ENCODE results near the gene ARMH3. TPM values are rescaled to one million over a fixed set of nuclear protein-coding genes. Genes with fewer than 3 reads are reported as not detected.

The ARMH3 gene
- total RNA-seq, 1 donor from 2014 or later, result 28.2 TPM

DNA sequence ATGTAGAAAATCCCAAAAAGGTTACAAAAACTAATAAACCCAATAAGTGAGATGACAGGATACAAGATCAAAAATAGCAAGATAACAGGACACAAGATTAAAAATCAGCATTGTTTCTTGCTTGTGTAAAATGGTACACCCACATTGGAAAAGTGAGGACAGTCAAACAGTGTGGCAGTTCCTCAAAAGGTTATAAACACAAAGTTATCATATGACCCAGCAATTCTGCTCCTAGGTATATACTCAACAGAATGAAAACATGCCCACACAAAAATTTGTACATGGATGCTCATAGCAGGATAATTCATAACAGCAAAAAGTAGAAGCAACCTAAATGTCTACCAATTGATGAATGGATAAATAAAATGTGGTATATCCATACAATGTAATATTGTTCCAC is 105.8 kb downstream of the ARMH3 start:
- no peak for DNase-seq (ENCODE audit: low spot score)

DNA sequence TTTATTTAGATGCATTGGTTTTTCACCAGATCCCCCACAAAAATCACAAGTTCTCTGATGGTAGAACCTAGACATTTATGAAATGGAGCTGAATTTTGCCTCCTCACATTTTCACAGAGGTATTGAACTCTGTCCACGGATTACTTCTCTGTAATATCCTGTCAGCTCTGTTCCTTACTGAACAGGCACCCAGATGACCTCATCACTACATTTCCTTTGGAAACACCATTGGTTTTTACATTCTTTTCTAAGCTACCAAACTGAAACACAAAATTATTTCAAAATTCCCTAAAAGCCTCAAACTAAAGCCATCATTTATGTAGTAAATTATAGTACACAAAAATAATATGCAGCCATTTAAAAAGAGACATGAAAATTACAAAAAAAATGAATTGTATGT is 114.1 kb downstream of the ARMH3 start:
- DNase-seq (ENCODE audit: low spot score), result no peak

DNA sequence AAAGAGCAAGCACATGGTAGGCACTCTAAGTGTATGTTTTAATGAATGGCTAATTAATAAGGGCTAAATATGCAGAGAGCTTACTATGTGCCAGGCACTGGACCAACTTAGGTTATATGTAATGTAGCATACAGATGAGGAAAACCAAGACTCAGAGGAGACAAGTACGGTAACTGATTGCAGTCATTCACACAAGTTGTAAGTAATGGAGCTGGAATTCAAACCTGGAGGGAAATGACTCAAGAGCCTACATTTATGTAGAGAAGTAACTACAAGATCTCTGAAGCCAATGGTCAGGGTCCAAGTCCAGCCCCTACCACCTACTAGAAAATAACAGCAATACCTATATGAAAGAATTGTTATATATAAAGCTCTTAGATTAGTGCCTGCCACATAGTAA is 115.1 kb downstream of the ARMH3 start:
- no peak for DNase-seq (ENCODE audit: low spot score)

DNA sequence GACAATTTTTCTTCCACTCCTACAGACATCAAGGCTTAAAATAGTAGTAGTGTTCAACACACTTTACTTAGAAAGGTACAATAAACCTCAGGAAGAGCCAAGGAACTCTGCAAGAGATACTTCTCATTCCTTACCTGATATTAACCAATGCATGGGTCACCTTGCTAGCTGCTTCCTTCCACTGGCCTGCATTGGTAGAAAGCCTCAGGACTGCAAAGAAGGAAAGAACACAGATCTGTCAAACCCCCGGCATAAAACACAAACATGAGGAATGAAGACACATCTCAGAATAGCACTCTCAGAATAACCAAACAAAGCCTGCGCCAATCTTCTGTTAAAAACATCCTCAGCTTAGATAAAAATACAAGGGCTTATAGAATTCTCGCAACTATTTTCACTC is 116.2 kb downstream of the ARMH3 start:
- no peak for DNase-seq (ENCODE audit: low spot score)

DNA sequence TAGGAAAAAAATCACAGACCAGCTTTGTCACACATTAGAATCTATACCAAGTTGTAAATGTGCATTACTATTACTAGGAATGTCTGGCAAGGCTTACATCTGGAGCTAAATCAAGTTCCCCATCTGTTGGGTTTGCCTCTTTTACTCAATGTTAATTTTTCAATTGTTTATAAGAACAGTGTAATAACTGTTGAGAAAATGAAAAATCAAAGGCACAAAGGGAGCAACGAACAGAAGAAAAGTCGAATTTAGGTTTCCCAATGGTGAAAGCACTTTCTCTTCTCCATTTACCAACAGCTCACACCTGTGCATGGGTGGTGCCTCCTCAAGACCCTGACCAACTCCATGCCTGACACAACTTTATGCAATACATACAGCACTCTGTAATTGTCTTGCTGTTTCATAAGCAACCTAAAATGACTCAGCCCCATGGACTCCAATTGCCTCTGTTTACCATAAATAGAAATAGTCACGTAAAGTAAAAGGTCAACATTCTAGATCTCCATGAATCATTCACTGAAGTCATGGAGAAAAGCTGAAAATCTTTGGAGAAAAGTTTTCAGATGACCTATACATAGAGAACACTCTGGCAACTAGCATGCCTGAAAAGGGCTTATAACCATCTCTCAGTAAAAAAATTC is 116.8 kb downstream of the ARMH3 start:
- DNase-seq (ENCODE audit: low spot score), result no peak

DNA sequence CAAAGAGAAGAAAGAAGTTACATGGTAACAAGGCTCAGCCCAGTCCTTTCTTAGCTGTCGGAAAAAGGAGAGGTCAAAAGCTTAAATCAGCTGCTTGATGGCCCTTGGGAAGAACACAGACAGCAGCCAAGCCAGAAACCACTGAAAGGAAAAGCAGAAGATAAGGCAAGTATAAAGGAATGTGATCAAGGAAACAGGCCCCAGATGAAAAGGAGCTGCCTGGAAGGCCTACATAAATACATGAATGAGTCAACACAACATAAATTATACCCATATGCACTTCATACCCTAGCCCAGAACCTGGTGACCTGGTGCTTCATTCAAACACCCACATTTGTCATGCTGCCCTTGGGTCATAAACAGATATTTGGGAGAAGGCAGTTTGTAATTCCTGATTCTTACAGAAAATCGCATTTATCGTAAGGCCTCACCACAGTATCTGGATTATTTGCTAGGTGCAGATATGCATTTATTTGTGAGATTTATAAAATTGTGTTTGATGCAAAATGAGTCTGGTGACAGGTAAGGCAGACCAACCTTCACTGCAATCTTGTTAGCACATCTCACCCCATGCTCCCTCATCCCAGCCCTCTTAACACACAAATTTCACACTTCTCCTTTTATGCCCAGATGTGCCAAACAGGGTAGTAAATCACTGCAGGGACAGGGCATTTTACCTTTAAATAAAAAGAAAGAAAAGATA is 117.5 kb downstream of the ARMH3 start:
- no peak for DNase-seq (ENCODE audit: low spot score)

DNA sequence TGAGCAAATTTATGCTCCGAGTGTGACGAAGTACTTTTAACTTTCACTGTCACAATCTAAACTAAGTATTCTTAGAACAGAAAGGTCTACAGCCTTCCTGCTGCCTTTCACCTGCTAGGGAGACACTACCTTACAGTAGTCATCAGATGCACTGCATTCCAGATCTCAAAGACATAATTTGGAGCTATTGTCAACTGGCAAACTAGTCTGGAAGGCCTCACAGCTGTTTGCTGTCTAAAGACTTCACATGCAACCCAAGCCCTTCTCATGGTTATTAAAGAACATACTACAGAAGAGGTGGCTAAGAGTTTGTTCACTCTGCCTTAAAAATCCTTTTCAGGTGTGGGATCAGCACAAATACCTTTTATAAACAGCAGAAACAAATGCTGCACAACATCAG is 120.5 kb downstream of the ARMH3 start:
- no peak for DNase-seq (ENCODE audit: low spot score)

DNA sequence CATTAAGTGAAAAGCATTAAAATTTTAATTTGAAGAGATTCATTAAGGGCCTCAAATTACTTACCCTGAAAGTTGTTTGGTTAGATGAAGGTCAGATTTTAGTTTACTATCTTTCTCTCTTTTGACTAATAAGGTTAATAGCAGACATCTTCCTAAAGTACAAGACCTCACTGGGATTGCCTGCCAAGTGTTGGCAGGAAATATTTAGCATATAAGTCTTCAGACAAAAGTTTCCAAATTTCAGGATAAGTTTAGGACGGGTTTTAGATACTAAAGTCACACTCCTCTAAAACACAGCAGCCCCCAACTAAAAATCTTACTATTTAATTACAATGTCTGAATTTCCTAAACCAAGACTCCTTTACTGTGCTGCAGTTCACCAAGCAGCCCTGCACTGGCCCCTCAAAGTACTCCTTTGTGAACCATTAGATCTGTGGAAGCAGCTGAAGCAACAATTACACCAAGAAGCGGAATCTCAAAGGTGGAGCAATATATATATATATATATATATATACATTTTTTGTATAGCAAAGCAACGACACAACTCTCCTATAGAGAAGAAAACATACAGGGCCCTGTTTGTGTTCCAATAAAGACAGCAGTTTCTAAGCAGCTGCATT is 121.2 kb downstream of the ARMH3 start:
- DNase-seq (ENCODE audit: low spot score), result no peak

DNA sequence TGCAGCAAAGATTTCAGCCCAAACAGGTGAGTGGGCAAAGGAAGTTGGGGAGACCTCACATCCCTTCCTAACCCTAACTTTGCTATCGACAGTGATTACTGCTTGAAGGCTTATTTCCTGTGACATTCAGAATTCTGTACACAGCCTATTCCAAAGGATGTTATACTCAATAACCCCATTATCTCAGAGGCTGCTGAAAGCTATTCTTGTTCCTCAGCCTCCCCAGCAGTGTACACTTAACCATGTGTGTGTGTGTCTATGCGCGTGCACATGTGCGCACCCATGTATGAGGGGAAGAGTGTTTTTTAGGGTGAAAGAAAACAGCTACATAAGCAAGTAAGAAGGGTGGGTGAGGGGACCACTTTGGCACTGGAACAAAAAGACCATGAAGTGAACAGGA is 122.0 kb downstream of the ARMH3 start:
- DNase-seq (ENCODE audit: low spot score), result no peak

DNA sequence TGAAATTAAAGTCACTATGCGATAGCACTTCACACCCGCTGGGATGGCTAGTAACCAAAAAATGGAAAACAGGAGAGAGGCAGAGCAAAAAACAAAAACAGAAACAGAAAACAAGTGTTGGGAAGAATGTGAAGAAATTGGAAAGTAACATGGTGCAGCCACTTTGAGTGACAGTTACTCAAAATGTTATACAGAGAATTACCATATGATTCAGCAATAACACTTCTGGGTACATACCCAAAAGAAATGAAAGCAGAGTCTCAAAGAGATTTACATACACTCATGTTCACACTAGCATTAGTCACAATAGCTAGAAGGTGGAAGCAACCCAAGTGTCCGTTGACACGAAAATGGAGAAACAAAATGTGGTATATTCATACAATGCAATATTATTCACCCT is 123.8 kb downstream of the ARMH3 start:
- DNase-seq (ENCODE audit: low spot score), result no peak

DNA sequence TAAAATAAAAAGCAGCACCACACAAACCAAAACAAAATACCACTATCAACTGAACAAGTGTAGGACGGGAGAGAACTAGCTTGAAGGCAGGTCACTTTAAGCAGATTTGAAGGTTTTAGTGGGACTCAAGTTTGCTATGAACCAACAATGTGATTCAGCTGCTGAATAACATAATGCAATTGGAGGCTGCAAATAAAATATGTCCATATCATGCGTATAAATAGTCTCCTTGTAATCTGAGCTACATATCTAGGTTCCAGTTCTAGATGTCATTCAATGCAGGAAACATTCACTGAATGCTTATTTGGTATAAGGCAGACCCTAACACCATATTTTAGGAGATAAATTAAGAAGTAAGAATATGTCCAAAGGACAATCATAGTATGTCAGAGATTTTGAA is 130.9 kb downstream of the ARMH3 start:
- no peak for DNase-seq (ENCODE audit: low spot score)

DNA sequence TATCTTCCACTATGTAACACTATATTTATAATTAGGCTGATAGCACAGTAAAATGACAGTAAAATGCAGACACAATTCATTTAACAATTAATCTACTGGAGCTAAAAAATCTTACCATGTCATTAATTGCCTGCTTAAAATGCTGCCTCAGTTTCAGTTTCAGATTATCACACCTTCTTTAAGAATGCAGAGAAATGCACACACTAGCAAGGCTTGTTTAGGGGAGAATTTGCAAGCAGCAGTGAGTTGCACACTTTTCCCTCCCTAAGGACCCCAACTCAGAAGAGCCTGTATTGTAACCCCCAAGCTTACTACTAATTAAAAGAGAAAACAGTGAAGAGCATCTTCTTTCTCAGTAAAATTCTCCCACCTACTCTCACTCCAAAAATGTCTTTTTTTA is 132.7 kb downstream of the ARMH3 start:
- DNase-seq (ENCODE audit: low spot score), result no peak

DNA sequence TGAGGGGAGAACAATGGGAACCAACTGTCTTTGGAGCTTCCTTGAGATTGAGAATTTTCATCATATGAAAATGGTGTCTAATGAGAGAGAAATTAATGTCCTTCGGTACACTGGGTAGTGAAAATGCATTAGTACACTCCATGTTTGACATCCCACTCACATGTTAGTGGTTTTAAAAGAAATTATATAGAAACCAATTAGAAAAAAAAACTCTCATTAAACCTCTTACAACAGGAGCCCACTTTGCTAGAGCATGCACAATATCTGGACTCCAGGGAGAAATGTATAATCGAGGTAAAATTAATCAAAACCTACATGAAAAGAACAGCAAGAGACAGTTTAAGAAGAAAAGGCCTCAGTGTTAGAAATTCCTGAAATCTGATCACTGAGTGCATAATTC is 133.1 kb downstream of the ARMH3 start:
- no peak for DNase-seq (ENCODE audit: low spot score)

DNA sequence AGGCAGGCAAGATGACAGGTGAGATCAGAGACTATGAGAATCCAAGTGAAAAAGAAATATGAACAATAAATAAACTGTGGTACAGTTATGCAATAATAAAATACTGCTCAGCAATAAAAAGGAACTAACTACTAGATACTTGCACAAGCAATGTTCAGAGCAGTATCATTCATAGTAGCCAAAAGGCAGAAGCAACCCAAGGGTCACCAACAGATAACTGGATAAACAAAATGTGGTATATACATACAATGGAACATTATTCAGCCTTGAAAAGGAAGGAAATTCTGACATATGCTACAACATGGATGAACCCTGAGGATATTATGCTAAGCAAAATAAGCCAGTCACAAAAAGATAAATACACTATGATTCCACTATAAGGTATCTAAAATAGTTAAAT is 135.4 kb downstream of the ARMH3 start:
- no peak for DNase-seq (ENCODE audit: low spot score)

DNA sequence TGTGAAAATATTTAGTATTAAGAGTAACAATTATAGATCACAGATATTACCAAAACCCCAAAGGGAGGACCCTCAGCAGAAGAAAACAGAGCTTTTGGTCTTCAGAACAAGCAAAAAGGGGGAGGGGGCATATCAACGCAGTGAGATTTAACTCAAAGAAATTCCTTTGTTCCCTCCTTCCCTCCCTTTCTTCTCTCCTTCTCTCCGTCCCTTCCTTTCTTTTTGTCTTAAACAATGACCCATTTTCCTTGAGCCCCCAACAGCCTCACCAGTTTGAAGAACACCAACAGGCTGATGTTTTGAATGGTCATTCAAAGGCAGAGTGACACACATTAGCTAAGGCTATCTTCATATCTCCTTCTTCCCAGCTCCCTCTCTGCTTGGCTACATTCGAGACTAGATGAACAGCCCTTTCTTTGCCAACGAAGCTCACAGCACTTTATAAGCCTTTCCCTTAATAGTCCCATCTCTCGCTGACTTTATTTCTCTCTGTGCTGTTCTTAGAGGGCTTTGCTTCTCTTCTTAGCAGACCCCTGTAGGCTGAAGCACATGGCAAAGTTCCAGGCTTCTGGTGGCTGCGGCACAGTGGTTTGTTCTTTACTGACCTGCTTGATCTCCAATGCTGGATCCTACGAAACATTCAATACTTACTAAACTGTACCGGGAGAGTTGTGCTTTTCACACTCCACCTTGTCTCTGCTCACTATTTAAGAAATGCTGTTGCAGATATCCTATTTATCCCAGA is 136.8 kb downstream of the ARMH3 start:
- DNase-seq (ENCODE audit: low spot score), result no peak

DNA sequence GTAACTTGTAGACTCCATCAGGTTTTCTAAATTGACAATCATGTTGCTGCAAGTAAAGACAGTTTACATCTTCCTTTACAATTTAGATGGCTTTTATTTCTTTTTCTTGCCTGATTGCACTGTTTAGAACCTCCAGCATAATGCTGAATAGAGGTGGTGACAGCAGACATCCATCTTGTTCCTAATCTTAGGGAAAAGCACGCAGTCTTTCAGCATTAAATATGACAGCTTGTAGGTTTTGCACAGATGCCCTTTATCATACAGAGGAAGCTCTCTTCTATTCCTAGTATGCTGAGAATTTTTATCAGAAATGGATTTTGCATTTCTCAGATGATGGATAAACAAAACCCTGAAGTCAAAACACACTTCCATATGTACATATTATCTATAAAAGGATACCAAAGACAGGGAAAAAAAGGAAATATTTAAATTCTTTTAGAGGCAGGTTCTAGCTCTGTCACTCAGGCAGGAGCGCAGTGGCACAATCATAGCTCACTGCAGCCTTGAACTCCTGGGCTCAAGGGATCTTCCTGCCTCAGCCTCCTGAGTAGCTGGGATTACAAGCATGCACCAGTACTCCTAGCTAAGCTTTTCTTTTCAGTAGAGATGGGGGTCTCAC is 143.3 kb downstream of the ARMH3 start:
- no peak for DNase-seq (ENCODE audit: low spot score)

DNA sequence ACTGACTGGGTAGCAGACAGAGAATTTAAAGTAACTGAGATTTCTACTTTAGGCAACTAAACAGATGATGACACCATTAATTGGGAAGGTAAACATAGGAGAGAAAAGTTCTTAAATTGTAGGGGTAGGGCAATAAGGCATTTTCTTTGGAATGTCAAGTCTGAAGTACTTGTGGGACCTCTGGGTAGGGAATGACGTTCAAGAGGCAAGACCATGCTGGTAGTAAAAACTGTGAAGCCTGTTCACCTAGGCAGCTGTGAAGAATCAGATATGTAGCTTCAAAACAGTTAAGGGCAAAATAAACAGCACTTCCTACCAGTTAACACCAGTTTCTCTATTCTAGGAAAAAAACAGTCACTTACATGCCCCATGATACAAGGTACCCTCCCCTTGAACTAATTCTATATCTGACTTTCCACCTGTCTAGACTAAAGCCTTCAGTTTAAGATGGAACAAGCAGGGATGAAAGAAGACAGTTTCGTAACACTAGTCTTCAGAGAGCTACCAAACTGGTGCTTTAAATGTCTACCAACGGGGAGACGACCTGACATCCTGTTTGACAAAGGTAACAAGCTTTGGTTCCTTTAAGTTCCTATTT is 149.3 kb downstream of the ARMH3 start:
- no peak for DNase-seq (ENCODE audit: low spot score)

DNA sequence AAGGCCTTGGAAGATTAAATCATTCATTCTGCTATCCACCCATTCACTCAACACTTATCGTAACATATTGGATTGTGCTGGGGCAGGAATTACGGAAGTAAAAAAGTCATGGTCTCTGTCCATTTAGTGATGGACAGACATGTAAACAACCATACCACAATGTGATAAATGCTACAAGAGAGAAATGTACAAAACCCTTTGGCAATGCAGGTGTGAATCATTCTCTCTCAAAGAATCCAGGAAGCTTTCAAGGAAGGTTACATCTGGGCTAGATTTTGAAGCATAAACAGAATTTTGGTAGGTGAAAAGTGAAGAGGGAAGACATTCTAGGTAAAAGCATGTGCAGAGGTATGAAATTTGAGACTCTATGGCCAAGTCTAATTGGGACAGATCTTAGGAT is 150.7 kb downstream of the ARMH3 start:
- DNase-seq (ENCODE audit: low spot score), result no peak

DNA sequence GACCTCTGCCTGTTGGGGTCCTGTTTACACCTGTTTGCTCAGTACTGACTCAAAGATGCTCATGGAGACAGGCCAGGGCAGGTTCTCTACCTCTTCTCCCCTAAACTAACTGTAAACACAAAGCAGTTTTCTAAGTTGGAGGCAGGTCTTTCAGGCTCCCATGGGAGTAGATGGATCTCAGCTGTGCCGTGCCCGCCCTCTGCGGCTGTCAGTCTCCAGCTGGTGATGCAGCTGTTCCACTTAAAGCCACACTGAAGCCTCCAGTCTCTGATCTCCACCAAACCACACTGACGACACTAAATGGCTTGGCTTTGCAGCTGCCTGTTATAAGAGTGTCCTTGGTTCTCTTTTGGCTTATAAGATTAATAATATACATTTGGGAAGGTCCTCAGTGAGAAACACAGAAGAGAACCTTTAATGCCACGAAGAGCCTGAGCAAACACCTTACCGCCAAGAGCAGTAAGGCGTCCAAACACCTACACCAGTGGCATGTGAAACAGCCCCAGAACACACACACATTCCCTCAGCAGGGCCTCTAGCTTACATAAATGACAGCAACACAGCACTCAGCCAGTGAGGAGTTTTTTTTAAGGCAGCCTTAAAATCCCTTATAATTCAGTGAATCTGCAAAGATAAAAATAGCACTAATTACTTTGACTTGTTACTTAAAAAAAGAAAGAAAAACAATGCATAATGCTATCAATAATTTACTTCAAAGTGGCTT is 152.0 kb downstream of the ARMH3 start:
- DNase-seq (ENCODE audit: low spot score), result no peak

DNA sequence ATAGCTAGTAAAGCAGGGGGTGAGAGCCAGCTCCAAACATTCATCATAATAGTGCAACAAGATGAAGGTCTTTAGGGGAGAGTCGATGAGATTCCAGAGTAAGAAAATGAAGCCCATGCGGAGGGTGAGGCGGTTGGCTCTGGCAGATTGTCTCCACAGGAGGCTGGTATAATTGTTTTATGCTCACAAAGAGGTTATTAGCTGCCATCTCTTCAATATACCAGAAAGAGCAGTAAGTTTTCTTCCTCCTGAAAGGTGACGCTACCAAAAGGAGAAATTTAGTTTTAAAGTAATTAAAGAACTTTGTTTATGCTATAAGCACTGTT is 153.2 kb downstream of the ARMH3 start:
- DNase-seq (ENCODE audit: low spot score), result no peak
